Measurements from ENCODE around the gene EPB41L4A.
"Not testable (repeated sequence)": the region's sequence is repeated elsewhere in the genome, so short reads cannot be mapped to it uniquely, and the experiment has no call there.

Gene EPB41L4A

DNA sequence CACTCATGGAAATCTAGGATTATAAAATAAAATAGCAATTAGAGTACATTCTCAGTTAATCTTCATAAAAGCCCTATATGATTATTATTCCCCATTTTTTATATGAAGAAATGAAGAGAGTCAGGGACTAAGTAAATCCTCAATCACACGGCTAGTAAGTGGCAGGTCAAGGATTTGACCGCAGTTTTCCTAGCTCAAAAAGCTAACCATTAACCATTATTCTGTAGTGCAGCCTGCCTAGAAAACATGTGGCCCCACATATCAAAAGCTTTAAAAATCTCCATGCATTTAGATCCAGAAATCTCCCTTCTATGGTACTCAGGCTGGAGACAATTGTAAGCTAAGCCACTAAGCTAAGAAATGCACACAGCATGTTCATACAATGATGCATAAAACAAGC is 21.4 kb downstream of the EPB41L4A start:
- Histone ChIP-seq H3K36me3 (ENCODE audit: control insufficient read depth, insufficient read depth, low read length, severe bottlenecking) (no peaks in the 10 kb centered on the region), H3K27me3 (replicated peaks; ENCODE audit: control insufficient read depth, insufficient read depth, low read length) (no peaks in the 10 kb centered on the region), H3K9me3 (ENCODE audit: control insufficient read depth, low read length) (no peaks in the 10 kb centered on the region), H3K4me1 (ENCODE audit: control insufficient read depth, insufficient read depth, low read length) (peaks cover 3% of the 10 kb centered on the region), H3K4me3 (ENCODE audit: low read length) (no peak overlapping the region), H3K9ac (ENCODE audit: low read length) (no peak overlapping the region)
- DNase-seq (ENCODE audit: low read depth), result no peak

DNA sequence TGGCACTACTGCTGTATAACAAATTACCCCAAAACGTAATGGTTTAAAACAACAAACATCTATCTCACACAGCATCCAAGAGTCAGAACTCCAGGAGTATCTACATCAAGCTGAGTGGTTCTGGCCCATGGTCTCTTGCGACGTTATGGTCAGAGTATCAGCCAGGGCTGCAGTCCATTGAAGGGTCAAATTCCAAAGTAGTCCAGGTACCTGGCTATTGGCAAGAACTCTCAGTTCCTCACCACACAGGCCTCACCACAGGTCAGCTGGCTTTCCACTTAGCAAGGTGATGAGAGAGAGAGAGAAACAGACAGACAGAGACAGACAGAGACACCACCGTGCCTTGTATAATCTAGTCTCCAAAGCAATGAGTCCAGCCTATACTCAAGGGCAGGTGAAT is 22.6 kb downstream of the EPB41L4A start:
- H3K27me3 ChIP-seq (replicated peaks; ENCODE audit: control insufficient read depth, insufficient read depth, low read length), result no peaks in the 10 kb centered on the region
- H3K9me3 ChIP-seq (ENCODE audit: control insufficient read depth, low read length), result no peaks in the 10 kb centered on the region
- no peak overlapping the region for H3K4me3 ChIP-seq (ENCODE audit: low read length)
- DNase-seq (ENCODE audit: low read depth), result no peak
- H3K9ac ChIP-seq (ENCODE audit: low read length), result no peak overlapping the region
- H3K36me3 ChIP-seq (ENCODE audit: control insufficient read depth, insufficient read depth, low read length, severe bottlenecking), result no peaks in the 10 kb centered on the region
- H3K4me1 ChIP-seq (ENCODE audit: control insufficient read depth, insufficient read depth, low read length), result no peaks in the 10 kb centered on the region

DNA sequence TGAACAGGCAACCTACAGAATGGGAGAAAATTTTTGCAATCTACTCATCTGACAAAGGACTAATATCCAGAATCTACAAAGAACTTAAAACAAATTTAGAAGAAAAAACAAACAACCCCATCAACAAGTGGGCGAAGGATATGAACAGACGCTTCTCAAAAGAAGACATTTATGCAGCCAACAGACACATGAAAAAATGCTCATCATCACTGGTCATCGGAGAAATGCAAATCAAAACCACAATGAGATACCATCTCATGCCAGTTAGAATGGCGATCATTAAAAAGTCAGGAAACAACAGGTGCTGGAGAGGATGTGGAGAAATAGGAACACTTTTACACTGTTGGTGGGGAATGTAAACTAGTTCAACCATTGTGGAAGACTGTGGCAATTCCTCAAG is 23.8 kb downstream of the EPB41L4A start:
- H3K27me3 ChIP-seq (replicated peaks; ENCODE audit: control insufficient read depth, insufficient read depth, low read length); H3K4me1 ChIP-seq (ENCODE audit: control insufficient read depth, insufficient read depth, low read length); H3K36me3 ChIP-seq (ENCODE audit: control insufficient read depth, insufficient read depth, low read length, severe bottlenecking); H3K4me3 ChIP-seq (ENCODE audit: low read length); H3K9ac ChIP-seq (ENCODE audit: low read length); DNase-seq (ENCODE audit: low read depth); H3K9me3 ChIP-seq (ENCODE audit: control insufficient read depth, low read length): not testable (repeated sequence)

GRCh38 chr5:112390327-112390726 is 28.8 kb downstream of the EPB41L4A start:
- Histone ChIP-seq H3K27me3 (replicated peaks; ENCODE audit: control insufficient read depth, insufficient read depth, low read length) (no peaks in the 10 kb centered on the region), H3K9ac (ENCODE audit: low read length) (no peak overlapping the region), H3K9me3 (ENCODE audit: control insufficient read depth, low read length) (no peaks in the 10 kb centered on the region), H3K36me3 (ENCODE audit: control insufficient read depth, insufficient read depth, low read length, severe bottlenecking) (no peaks in the 10 kb centered on the region), H3K4me3 (ENCODE audit: low read length) (no peak overlapping the region), H3K4me1 (ENCODE audit: control insufficient read depth, insufficient read depth, low read length) (no peaks in the 10 kb centered on the region)
- no peak for DNase-seq (ENCODE audit: low read depth)

DNA sequence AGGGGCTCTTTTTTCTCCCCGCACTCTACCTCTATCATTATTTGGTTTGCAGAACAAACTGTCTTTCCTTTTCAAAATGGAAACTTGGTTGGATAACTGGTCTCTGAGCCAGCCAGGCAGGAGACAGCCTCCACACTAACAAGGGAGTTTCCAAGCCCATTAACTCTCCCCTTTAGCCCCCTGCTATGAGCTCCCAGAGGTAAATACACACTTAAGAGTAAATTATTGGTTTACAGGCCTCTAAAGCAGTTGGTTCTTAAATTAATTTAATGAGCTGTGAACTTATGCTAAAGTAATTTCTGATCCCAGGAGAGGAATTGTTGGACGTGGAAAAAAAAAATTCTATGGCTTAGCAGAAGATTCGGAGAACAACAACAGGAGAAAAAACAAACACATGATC is 30.3 kb downstream of the EPB41L4A start:
- H3K4me3 ChIP-seq (ENCODE audit: low read length), result no peak overlapping the region
- H3K9me3 ChIP-seq (ENCODE audit: control insufficient read depth, low read length), result no peaks in the 10 kb centered on the region
- no peak for DNase-seq (ENCODE audit: low read depth)
- no peaks in the 10 kb centered on the region for H3K27me3 ChIP-seq (replicated peaks; ENCODE audit: control insufficient read depth, insufficient read depth, low read length)
- no peaks in the 10 kb centered on the region for H3K4me1 ChIP-seq (ENCODE audit: control insufficient read depth, insufficient read depth, low read length)
- no peak overlapping the region for H3K9ac ChIP-seq (ENCODE audit: low read length)
- H3K36me3 ChIP-seq (ENCODE audit: control insufficient read depth, insufficient read depth, low read length, severe bottlenecking), result no peaks in the 10 kb centered on the region

- Histone ChIP-seq H3K9me3 (ENCODE audit: control insufficient read depth, low read length) (no peaks in the 10 kb centered on the region), H3K27me3 (replicated peaks; ENCODE audit: control insufficient read depth, insufficient read depth, low read length) (no peaks in the 10 kb centered on the region), H3K36me3 (ENCODE audit: control insufficient read depth, insufficient read depth, low read length, severe bottlenecking) (no peaks in the 10 kb centered on the region), H3K4me1 (ENCODE audit: control insufficient read depth, insufficient read depth, low read length) (no peaks in the 10 kb centered on the region), H3K9ac (ENCODE audit: low read length) (no peak overlapping the region), H3K4me3 (ENCODE audit: low read length) (no peak overlapping the region)
- no peak for DNase-seq (ENCODE audit: low read depth)
These were observed 31.0 kb downstream of the EPB41L4A start for GRCh38 chr5:112388074-112388473.

DNA sequence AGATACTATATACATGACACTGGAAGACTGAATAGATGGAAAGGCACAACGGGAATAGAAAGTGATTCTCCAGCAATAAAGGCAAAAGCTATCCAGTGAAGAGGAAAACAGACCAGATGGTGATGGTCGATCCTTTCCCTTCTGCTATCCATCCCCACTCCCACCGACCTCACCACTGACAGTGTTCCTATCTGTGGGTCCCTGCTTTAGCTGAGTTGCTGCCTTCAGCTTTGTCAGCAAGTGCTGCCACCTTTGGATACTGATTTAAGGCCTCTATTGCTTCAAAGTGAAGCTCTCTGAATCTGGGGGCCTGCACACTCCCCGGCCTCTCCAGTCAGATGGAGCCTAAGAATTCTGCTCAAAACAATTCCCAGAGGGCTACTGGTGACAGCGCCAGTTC is 32.3 kb downstream of the EPB41L4A start:
- no peaks in the 10 kb centered on the region for H3K4me1 ChIP-seq (ENCODE audit: control insufficient read depth, insufficient read depth, low read length)
- H3K36me3 ChIP-seq (ENCODE audit: control insufficient read depth, insufficient read depth, low read length, severe bottlenecking), result no peaks in the 10 kb centered on the region
- H3K27me3 ChIP-seq (replicated peaks; ENCODE audit: control insufficient read depth, insufficient read depth, low read length), result no peaks in the 10 kb centered on the region
- H3K9me3 ChIP-seq (ENCODE audit: control insufficient read depth, low read length), result no peaks in the 10 kb centered on the region
- H3K9ac ChIP-seq (ENCODE audit: low read length), result no peak overlapping the region
- H3K4me3 ChIP-seq (ENCODE audit: low read length), result no peak overlapping the region
- DNase-seq (ENCODE audit: low read depth), result no peak

DNA sequence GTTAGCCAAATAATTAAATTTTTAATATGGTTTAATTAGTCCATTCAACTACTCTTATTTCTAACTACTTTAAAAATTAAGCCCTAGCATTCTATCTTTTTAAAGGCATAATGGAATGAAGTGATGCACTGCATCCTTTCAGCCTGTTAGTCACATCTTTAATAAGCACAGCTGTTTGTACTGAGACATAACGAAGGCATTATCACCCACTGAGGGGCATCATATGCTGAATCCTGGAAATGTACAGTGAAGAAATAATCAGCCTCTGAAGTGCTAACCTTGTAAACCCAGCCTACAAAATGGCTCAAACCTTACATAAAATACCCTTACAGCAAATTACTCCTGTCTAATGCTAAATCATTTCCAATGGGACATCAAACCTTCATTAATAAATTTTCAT is 33.1 kb downstream of the EPB41L4A start:
- Histone ChIP-seq H3K36me3 (ENCODE audit: control insufficient read depth, insufficient read depth, low read length, severe bottlenecking) (no peaks in the 10 kb centered on the region), H3K9ac (ENCODE audit: low read length) (no peak overlapping the region), H3K9me3 (ENCODE audit: control insufficient read depth, low read length) (no peaks in the 10 kb centered on the region), H3K4me3 (ENCODE audit: low read length) (no peak overlapping the region), H3K27me3 (replicated peaks; ENCODE audit: control insufficient read depth, insufficient read depth, low read length) (no peaks in the 10 kb centered on the region), H3K4me1 (ENCODE audit: control insufficient read depth, insufficient read depth, low read length) (no peaks in the 10 kb centered on the region)
- DNase-seq (ENCODE audit: low read depth), result no peak

DNA sequence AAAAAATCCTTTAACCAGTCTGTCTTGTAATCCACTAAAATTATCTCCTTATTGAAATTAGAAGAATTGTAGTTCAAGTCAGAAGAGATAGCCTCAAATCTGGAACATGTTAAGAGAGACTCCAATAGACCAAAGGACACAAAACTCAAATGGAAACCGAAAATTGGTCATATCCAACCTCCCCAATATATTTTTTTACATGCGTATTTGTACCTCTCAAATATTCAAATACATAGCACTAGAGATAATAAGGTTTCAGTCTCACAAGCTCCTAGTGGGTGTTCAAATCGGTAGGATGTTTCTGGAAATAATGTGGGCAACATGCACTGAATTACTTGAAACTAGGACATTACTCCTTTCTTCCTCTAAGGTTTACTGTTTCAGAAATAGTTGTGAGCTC is 33.5 kb downstream of the EPB41L4A start:
- no peaks in the 10 kb centered on the region for H3K9me3 ChIP-seq (ENCODE audit: control insufficient read depth, low read length)

GRCh38 chr5:112384523-112384922 is 34.6 kb downstream of the EPB41L4A start:
- DNase-seq (ENCODE audit: low read depth), result no peak
- Histone ChIP-seq H3K4me3 (ENCODE audit: low read length) (no peak overlapping the region), H3K9me3 (ENCODE audit: control insufficient read depth, low read length) (no peaks in the 10 kb centered on the region), H3K4me1 (ENCODE audit: control insufficient read depth, insufficient read depth, low read length) (no peaks in the 10 kb centered on the region), H3K36me3 (ENCODE audit: control insufficient read depth, insufficient read depth, low read length, severe bottlenecking) (no peaks in the 10 kb centered on the region), H3K9ac (ENCODE audit: low read length) (no peak overlapping the region), H3K27me3 (replicated peaks; ENCODE audit: control insufficient read depth, insufficient read depth, low read length) (no peaks in the 10 kb centered on the region)

More for the DNA sequence above, 33.5 kb downstream of the EPB41L4A start:
- Histone ChIP-seq H3K27me3 (replicated peaks; ENCODE audit: control insufficient read depth, insufficient read depth, low read length) (no peaks in the 10 kb centered on the region), H3K36me3 (ENCODE audit: control insufficient read depth, insufficient read depth, low read length, severe bottlenecking) (no peaks in the 10 kb centered on the region), H3K9ac (ENCODE audit: low read length) (no peak overlapping the region), H3K4me1 (ENCODE audit: control insufficient read depth, insufficient read depth, low read length) (no peaks in the 10 kb centered on the region), H3K4me3 (ENCODE audit: low read length) (no peak overlapping the region)
- DNase-seq (ENCODE audit: low read depth), result no peak

GRCh38 chr5:112382886-112383285 is 36.2 kb downstream of the EPB41L4A start:
- H3K4me3 ChIP-seq (ENCODE audit: low read length), result no peak overlapping the region

GRCh38 chr5:112381521-112381920 is 37.6 kb downstream of the EPB41L4A start:
- Histone ChIP-seq H3K9me3 (ENCODE audit: control insufficient read depth, low read length) (no peaks in the 10 kb centered on the region), H3K4me1 (ENCODE audit: control insufficient read depth, insufficient read depth, low read length) (no peaks in the 10 kb centered on the region), H3K4me3 (ENCODE audit: low read length) (no peak overlapping the region), H3K36me3 (ENCODE audit: control insufficient read depth, insufficient read depth, low read length, severe bottlenecking) (no peaks in the 10 kb centered on the region), H3K27me3 (replicated peaks; ENCODE audit: control insufficient read depth, insufficient read depth, low read length) (no peaks in the 10 kb centered on the region), H3K9ac (ENCODE audit: low read length) (no peak overlapping the region)
- DNase-seq (ENCODE audit: low read depth), result no peak

More at GRCh38 chr5:112382886-112383285, 36.2 kb downstream of the EPB41L4A start:
- no peaks in the 10 kb centered on the region for H3K4me1 ChIP-seq (ENCODE audit: control insufficient read depth, insufficient read depth, low read length)
- no peaks in the 10 kb centered on the region for H3K36me3 ChIP-seq (ENCODE audit: control insufficient read depth, insufficient read depth, low read length, severe bottlenecking)
- no peaks in the 10 kb centered on the region for H3K27me3 ChIP-seq (replicated peaks; ENCODE audit: control insufficient read depth, insufficient read depth, low read length)
- no peaks in the 10 kb centered on the region for H3K9me3 ChIP-seq (ENCODE audit: control insufficient read depth, low read length)
- no peak for DNase-seq (ENCODE audit: low read depth)
- H3K9ac ChIP-seq (ENCODE audit: low read length), result no peak overlapping the region

Measured in adipocyte (in vitro differentiated cells).